ENCODE data around the gene WDR7.

GRCh38 chr18:56982766-56983165 is 331.6 kb downstream of the WDR7 start:
- no peak for TF ChIP-seq CTCF (conservative IDR thresholded peaks at IDR 0.05; ENCODE audit: low read depth, low read length)
- TF ChIP-seq CEBPB (IDR thresholded peaks at IDR 0.05; ENCODE audit: low read depth, low read length): no peak
- no peak for TF ChIP-seq MAFK (IDR thresholded peaks at IDR 0.05; ENCODE audit: low read depth, low read length)
- TF ChIP-seq BHLHE40 (IDR thresholded peaks at IDR 0.05; ENCODE audit: low read depth, low read length): no peak
- TF ChIP-seq POLR2A (IDR thresholded peaks at IDR 0.05; ENCODE audit: low read depth, low read length): no peak
- TF ChIP-seq FOS (IDR thresholded peaks at IDR 0.05; ENCODE audit: low read depth, low read length): no peak
- TF ChIP-seq RCOR1 (IDR thresholded peaks at IDR 0.05; ENCODE audit: insufficient replicate concordance, low read length): no peak
- TF ChIP-seq USF2 (IDR thresholded peaks at IDR 0.05; ENCODE audit: low read depth, low read length): no peak
- no peak for TF ChIP-seq SMC3 (IDR thresholded peaks at IDR 0.05; ENCODE audit: low read depth, low read length)
- no peak for TF ChIP-seq ELK1 (IDR thresholded peaks at IDR 0.05; ENCODE audit: borderline replicate concordance, low read depth, low read length)
- TF ChIP-seq MXI1 (IDR thresholded peaks at IDR 0.05; ENCODE audit: borderline replicate concordance, low read depth, low read length): no peak
- no peak for TF ChIP-seq RAD21 (IDR thresholded peaks at IDR 0.05; ENCODE audit: low read length)
- no peak for TF ChIP-seq RFX5 (IDR thresholded peaks at IDR 0.05; ENCODE audit: low read depth, low read length)
- TF ChIP-seq CHD1 (IDR thresholded peaks at IDR 0.05; ENCODE audit: low read depth, low read length): no peak
